Ovary (tissue), 3 donors: Measurements from ENCODE around the gene CAP1.

Experiments
- EP300 ChIP-seq: sonication (generic); formaldehyde crosslinking; IDR thresholded peaks from one replicate; pipeline ENCODE4 v1.6.1; 2017; ENCODE audit warnings: antibody characterized with exemption
- POLR2A ChIP-seq: fragments of 450-650 bp; IDR thresholded peaks from one replicate; pipeline ENCODE4 v1.6.1; 2017; ENCODE audit warnings: antibody characterized with exemption, mild to moderate bottlenecking, moderate library complexity
- TF ChIP-seq, protein P1 (sequence below), 3 donors: fragments of 450-650 bp in 2 of 3; fragments of 200-600 bp in 1 of 3; IDR thresholded peaks; one replicate each; pipeline versions ENCODE4 v1.5.1 to v1.8.0; 2016 to 2022; ENCODE audit warnings: antibody characterized with exemption in 3 of 3, mild to moderate bottlenecking in 1 of 3
- donor health status: DM: no; HTN: no; CAD: no.

- TF ChIP-seq POLR2A (no peak), EP300 (no peak)
- TF ChIP-seq, protein P1, sequence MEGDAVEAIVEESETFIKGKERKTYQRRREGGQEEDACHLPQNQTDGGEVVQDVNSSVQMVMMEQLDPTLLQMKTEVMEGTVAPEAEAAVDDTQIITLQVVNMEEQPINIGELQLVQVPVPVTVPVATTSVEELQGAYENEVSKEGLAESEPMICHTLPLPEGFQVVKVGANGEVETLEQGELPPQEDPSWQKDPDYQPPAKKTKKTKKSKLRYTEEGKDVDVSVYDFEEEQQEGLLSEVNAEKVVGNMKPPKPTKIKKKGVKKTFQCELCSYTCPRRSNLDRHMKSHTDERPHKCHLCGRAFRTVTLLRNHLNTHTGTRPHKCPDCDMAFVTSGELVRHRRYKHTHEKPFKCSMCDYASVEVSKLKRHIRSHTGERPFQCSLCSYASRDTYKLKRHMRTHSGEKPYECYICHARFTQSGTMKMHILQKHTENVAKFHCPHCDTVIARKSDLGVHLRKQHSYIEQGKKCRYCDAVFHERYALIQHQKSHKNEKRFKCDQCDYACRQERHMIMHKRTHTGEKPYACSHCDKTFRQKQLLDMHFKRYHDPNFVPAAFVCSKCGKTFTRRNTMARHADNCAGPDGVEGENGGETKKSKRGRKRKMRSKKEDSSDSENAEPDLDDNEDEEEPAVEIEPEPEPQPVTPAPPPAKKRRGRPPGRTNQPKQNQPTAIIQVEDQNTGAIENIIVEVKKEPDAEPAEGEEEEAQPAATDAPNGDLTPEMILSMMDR (IDR thresholded peaks at IDR 0.05), result no peak
These were observed 12.9 kb upstream of the CAP1 start for GRCh38 chr1:40027647-40028046.
